PFSK-1 (cell line): Measurements from ENCODE around the gene TCAP.

ENCODE experiments used
- POLR2AphosphoS5 ChIP-seq: IDR thresholded peaks from 2 replicates; pipeline ENCODE4 v1.6.1; 2012; ENCODE audit warnings: low read depth, mild to moderate bottlenecking, control low read depth, low read length, moderate library complexity
- SIN3A ChIP-seq: IDR thresholded peaks from 2 replicates; pipeline ENCODE4 v1.6.1; 2012; ENCODE audit warnings: mild to moderate bottlenecking, low read length, moderate library complexity, borderline replicate concordance; ENCODE audit not compliant: insufficient read depth

GRCh38 chr17:39622380-39623006 lies 42.7 kb upstream of the TCAP start:
- TF ChIP-seq POLR2AphosphoS5 (no peak), SIN3A (no peak)
